Right ventricle myocardium inferior (tissue), 1 donor: ENCODE results near the gene APPBP2. TPM values are rescaled to one million over a fixed set of nuclear protein-coding genes. Genes with fewer than 3 reads are reported as not detected.
"Not testable (repeated sequence)": the region's sequence is repeated elsewhere in the genome, so short reads cannot be mapped to it uniquely, and the experiment has no call there.

Source experiments
- ATAC-seq: fragments of 200-7000 bp; cut with Tn5 transposase; one replicate; pipeline ENCODE4 v1.9.1; 2020; ENCODE audit warnings: mild to moderate bottlenecking, moderate library complexity
- DNase-seq: peaks from one replicate; pipeline ENCODE4 v3.0.0; 2021; ENCODE audit errors: missing footprints
- intact Hi-C: fragments of 100-400 bp; cut with DNase I; formaldehyde crosslinking; loops from one replicate; pipeline ENCODE4 v1.11.0; 2022
- total RNA-seq: library from RNA; stranded (reverse); fragmentation: NEBNext Ultra II Directional; extraction: Animal tissue kit (Norgen Biotek cat#: 25700); gene quantifications from one replicate; pipeline ENCODE4 v1.2.1, GENCODE V29; 2021
- donor health status: DM: no; HTN: yes; CAD: no; lungs with severe emphysema.

The APPBP2 gene
- total RNA-seq, 1 donor from 2014 or later = 16.7 TPM

- DNase-seq (no peak), ATAC-seq (no peak)
- intact Hi-C loops = no loop called here
Observed at GRCh38 chr17:60510031-60510430, 16.0 kb downstream of the APPBP2 start.

GRCh38 chr17:60508384-60508980, 17.6 kb downstream of the APPBP2 start:
- no peak for ATAC-seq
- intact Hi-C loops = no loop called here
- DNase-seq = no peak

- no peak for ATAC-seq
- no peak for DNase-seq
- intact Hi-C loops = no loop called here
Observed at GRCh38 chr17:60506312-60506711, 19.7 kb downstream of the APPBP2 start.

GRCh38 chr17:60502145-60502544, 23.9 kb downstream of the APPBP2 start:
- intact Hi-C loops = no loop called here
- ATAC-seq = no peak
- no peak for DNase-seq

- intact Hi-C loops = no loop called here
- DNase-seq (no peak), ATAC-seq (no peak)
Observed at GRCh38 chr17:60501589-60501988, 24.5 kb downstream of the APPBP2 start.

GRCh38 chr17:60496041-60496440, 30.0 kb downstream of the APPBP2 start:
- intact Hi-C loops = no loop called here
- DNase-seq (no peak), ATAC-seq (no peak)

GRCh38 chr17:60495260-60495659, 30.8 kb downstream of the APPBP2 start:
- intact Hi-C loops = no loop called here
- DNase-seq (no peak), ATAC-seq (no peak)

- ATAC-seq (no peak), DNase-seq (no peak)
- intact Hi-C loops = no loop called here
Observed at GRCh38 chr17:60493847-60494321, 32.2 kb downstream of the APPBP2 start.

GRCh38 chr17:60491771-60492170, 34.3 kb downstream of the APPBP2 start:
- intact Hi-C loops = no loop called here
- DNase-seq = no peak

GRCh38 chr17:60490594-60490993, 35.4 kb downstream of the APPBP2 start:
- DNase-seq, intact Hi-C loops, ATAC-seq: not testable (repeated sequence)

More at GRCh38 chr17:60491771-60492170, 34.3 kb downstream of the APPBP2 start:
- no peak for ATAC-seq

- no peak for DNase-seq
- no peak for ATAC-seq
- intact Hi-C loops = no loop called here
Observed at GRCh38 chr17:60481604-60482003, 44.4 kb downstream of the APPBP2 start.

GRCh38 chr17:60473788-60474187, 52.3 kb downstream of the APPBP2 start:
- no peak for ATAC-seq
- no peak for DNase-seq
- intact Hi-C loops = no loop called here

- intact Hi-C loops = no loop called here
- no peak for DNase-seq
- no peak for ATAC-seq
Observed at GRCh38 chr17:60472449-60472848, 53.6 kb downstream of the APPBP2 start.

GRCh38 chr17:60471451-60471850, 54.6 kb downstream of the APPBP2 start:
- intact Hi-C loops = no loop called here
- DNase-seq = no peak
- ATAC-seq = no peak

GRCh38 chr17:60468371-60468770, 57.7 kb downstream of the APPBP2 start:
- intact Hi-C loops = loop anchor here (10.0 kb wide), 1 partner anchor 166 kb away; no protein-coding TSS in a partner anchor
- no peak for ATAC-seq
- no peak for DNase-seq

GRCh38 chr17:60464343-60464742, 61.7 kb downstream of the APPBP2 start:
- no peak for DNase-seq
- intact Hi-C loops = loop anchor here (10.0 kb wide), 1 partner anchor 170 kb away; no protein-coding TSS in a partner anchor
- ATAC-seq = no peak

GRCh38 chr17:60463157-60463835, 62.7 kb downstream of the APPBP2 start:
- no peak for ATAC-seq
- no peak for DNase-seq
- intact Hi-C loops = loop anchor here (10.0 kb wide), 1 partner anchor 172 kb away; no protein-coding TSS in a partner anchor

- intact Hi-C loops = loop anchor here (10.0 kb wide), 1 partner anchor 173 kb away; no protein-coding TSS in a partner anchor
- ATAC-seq (no peak), DNase-seq (no peak)
Observed at GRCh38 chr17:60461584-60461983, 64.5 kb downstream of the APPBP2 start.

GRCh38 chr17:60457148-60457547, 68.9 kb downstream of the APPBP2 start:
- ATAC-seq = no peak
- DNase-seq = no peak
- intact Hi-C loops = no loop called here

GRCh38 chr17:60455378-60455777, 70.7 kb downstream of the APPBP2 start:
- DNase-seq = no peak
- no peak for ATAC-seq
- intact Hi-C loops = no loop called here
